Glomerular visceral epithelial cell (primary cell): ENCODE measurements around the gene KRT77.
"Not testable (repeated sequence)": the region's sequence is repeated elsewhere in the genome, so short reads cannot be mapped to it uniquely, and the experiment has no call there.

Source experiments
- DNase-seq: peaks from one replicate; pipeline ENCODE4 v3.0.0-alpha.2; 2016; ENCODE audit errors: extremely low spot score

The KRT77 gene

GRCh38 chr12:52722680-52723079 is 19.4 kb upstream of the KRT77 start:
- no peak for DNase-seq

- no peak for DNase-seq
Observed at GRCh38 chr12:52721838-52722470, 18.6 kb upstream of the KRT77 start.

- no peak for DNase-seq
Observed at GRCh38 chr12:52720365-52720886, 17.1 kb upstream of the KRT77 start.

GRCh38 chr12:52716061-52716460 is 12.7 kb upstream of the KRT77 start:
- no peak for DNase-seq

GRCh38 chr12:52715416-52715815 is 12.1 kb upstream of the KRT77 start:
- DNase-seq, result no peak

GRCh38 chr12:52714887-52715281 is 11.6 kb upstream of the KRT77 start:
- DNase-seq, result no peak

- DNase-seq, result no peak
Observed at GRCh38 chr12:52713960-52714886, 10.9 kb upstream of the KRT77 start.

GRCh38 chr12:52712122-52712521 is 8.8 kb upstream of the KRT77 start:
- not testable (repeated sequence) for DNase-seq

GRCh38 chr12:52710730-52711129 is 7.4 kb upstream of the KRT77 start:
- DNase-seq, result no peak

GRCh38 chr12:52708010-52708409 is 4.7 kb upstream of the KRT77 start:
- no peak for DNase-seq

GRCh38 chr12:52704464-52704863 is 1.1 kb upstream of the KRT77 start:
- no peak for DNase-seq

- DNase-seq, result no peak
Observed at GRCh38 chr12:52703878-52704277, 554 bp upstream of the KRT77 start.

- no peak for DNase-seq
Observed at GRCh38 chr12:52702338-52702737, 986 bp downstream of the KRT77 start.

- no peak for DNase-seq
Observed at GRCh38 chr12:52701281-52701680, 2.0 kb downstream of the KRT77 start.

GRCh38 chr12:52699960-52700359 is 3.4 kb downstream of the KRT77 start:
- no peak for DNase-seq

GRCh38 chr12:52699373-52699772 is 4.0 kb downstream of the KRT77 start:
- DNase-seq, result no peak

GRCh38 chr12:52698651-52699340 is 4.5 kb downstream of the KRT77 start:
- no peak for DNase-seq

- no peak for DNase-seq
Observed at GRCh38 chr12:52697058-52697582, 6.2 kb downstream of the KRT77 start.

GRCh38 chr12:52696588-52696987 is 6.7 kb downstream of the KRT77 start:
- DNase-seq, result no peak

- no peak for DNase-seq
Observed at GRCh38 chr12:52695039-52695438, 8.3 kb downstream of the KRT77 start.

- DNase-seq, result no peak
Observed at GRCh38 chr12:52694151-52694550, 9.2 kb downstream of the KRT77 start.

- no peak for DNase-seq
Observed at GRCh38 chr12:52693261-52693660, 10.1 kb downstream of the KRT77 start.
